ENCODE data around the gene GBP3. TPM values are rescaled to one million over a fixed set of nuclear protein-coding genes. Genes with fewer than 3 reads are reported as not detected.

Gene GBP3
- total and polyA plus RNA-seq, 2 of the 8 experiments (the other 6 are each of a cell fraction or from before 2014, with no cell fraction given), result not detected

GRCh38 chr1:88983791-88984559 is 38.7 kb downstream of the GBP3 start:
- Histone ChIP-seq H3K23ac (ENCODE audit: insufficient read length) (no peak overlapping the region), H3K14ac (ENCODE audit: insufficient read length) (no peak overlapping the region), H3K27ac (ENCODE audit: low read depth, low read length) (no peak overlapping the region), H2BK5ac (ENCODE audit: low read depth, low read length) (no peak overlapping the region), H4K5ac (ENCODE audit: insufficient read length, low read depth, low read length) (no peak overlapping the region), H3K27me3 (replicated peaks in 1 of 4; ENCODE audit: control insufficient read depth in 3 of 4, extremely low read depth in 1 of 4, insufficient read depth in 3 of 4, low read length in 3 of 4) (no peaks in the 10 kb centered on the region), H4K91ac (replicated peaks; ENCODE audit: insufficient read length, low read length) (no peak overlapping the region), H4K20me1 (replicated peaks in 1 of 2; ENCODE audit: control insufficient read depth in 1 of 2, insufficient read depth in 2 of 2, low read length in 2 of 2) (peaks cover 6 to 9% of the 10 kb centered on the region in 2 experiments), H3K9me3 (ENCODE audit: insufficient read depth in 2 of 2, low read depth in 1 of 2, low read length in 1 of 2) (no peaks in the 10 kb centered on the region), H3K36me3 (ENCODE audit: control insufficient read depth in 2 of 4, insufficient read depth in 4 of 4, low read length in 3 of 4) (peaks cover 0 to 35% (median 7%) of the 10 kb centered on the region in 4 experiments; a peak in 6 of 8 replicates), H3K56ac (replicated peaks; ENCODE audit: insufficient read length, low read depth, low read length) (no peak overlapping the region), H2AK5ac (ENCODE audit: low read depth, low read length) (no peak overlapping the region), H3K4me2 (ENCODE audit: insufficient read depth in 1 of 2, low read depth in 2 of 2, low read length in 2 of 2) (no peak overlapping the region), H3K79me2 (ENCODE audit: control insufficient read depth in 1 of 2, insufficient read depth in 2 of 2, low read length in 2 of 2) (peaks cover 0 to 88% of the 10 kb centered on the region in 2 experiments; a peak in 3 of 4 replicates), H2AFZ (ENCODE audit: low read length) (no peak overlapping the region), H2BK20ac (ENCODE audit: low read length) (no peak overlapping the region), H3K18ac (ENCODE audit: extremely low read depth, low read length) (no peak overlapping the region), H2BK15ac (ENCODE audit: low read length) (no peak overlapping the region), H3K79me1 (ENCODE audit: low read depth, low read length) (peaks cover 3% of the 10 kb centered on the region; the same call in 1 of the 2 replicates), H3K4ac (replicated peaks; ENCODE audit: insufficient read length, low read depth, low read length) (no peak overlapping the region), H2BK12ac (ENCODE audit: low read depth, low read length) (no peak overlapping the region), H3K4me3 (ENCODE audit: extremely low read depth in 1 of 4, insufficient read depth in 2 of 4, low read depth in 3 of 4, low read length in 4 of 4) (no peak overlapping the region), H2BK120ac (replicated peaks; ENCODE audit: low read depth, low read length) (no peak overlapping the region), H4K8ac (ENCODE audit: extremely low read depth, insufficient read depth, low read length) (no peak overlapping the region), H3K23me2 (ENCODE audit: low read depth, low read length) (no peaks in the 10 kb centered on the region), H3K9ac (replicated peaks in 1 of 4; ENCODE audit: extremely low read depth in 1 of 4, low read depth in 3 of 4, low read length in 3 of 4) (no peak overlapping the region), H3K4me1 (replicated peaks in 1 of 4; ENCODE audit: control insufficient read depth in 3 of 4, insufficient read depth in 4 of 4, low read length in 3 of 4) (peaks cover 0 to 3% (median 0%) of the 10 kb centered on the region in 4 experiments; a peak in 1 of 7 replicates)
- CTCF ChIA-PET (ENCODE audit: partially characterized antibody), result interaction anchor here (0.6 to 3.4 kb wide), 38 partner anchors 11 to 779 kb away, joined by 3 to 63 read pairs (median 4); no protein-coding TSS in a partner anchor
- FAIRE-seq (no peak), DNase-seq (ENCODE audit: low read depth in 1 of 2, low spot score in 2 of 2) (no peak)
- 89% methylated on average over 16 of the region's 17 CpGs; no CpG with 5 or more reads in 1 of the 2 experiments for WGBS, 2 experiments (ENCODE audit: extremely low coverage in 1 of 2, insufficient coverage in 1 of 2, insufficient read length in 1 of 2, insufficient replicate concordance in 2 of 2, low coverage in 1 of 2, low lambda C conversion rate in 2 of 2, missing lambda C conversion rate in 1 of 2)
- POLR2A ChIA-PET (ENCODE audit: partially characterized antibody), result interaction anchor here (0.6 to 1.0 kb wide), 3 partner anchors 9 to 1747 kb away, joined by 3 to 4 read pairs (median 3); no protein-coding TSS in a partner anchor
- TF ChIP-seq CREB1 (IDR thresholded peaks at IDR 0.05), result no peak
- peak; percentile 62; the same call in 1 of the 2 replicates for TF ChIP-seq CEBPB (IDR thresholded peaks at IDR 0.05; ENCODE audit: low read depth, low read length)
- no peak for TF ChIP-seq MAFK (IDR thresholded peaks at IDR 0.05; ENCODE audit: low read depth, low read length)
- TF ChIP-seq KDM5A (IDR thresholded peaks at IDR 0.05; ENCODE audit: low read length), result no peak
- TF ChIP-seq YY1 (IDR thresholded peaks at IDR 0.05; ENCODE audit: low read depth, low read length), result peak; percentile 24; the same call in 1 of the 2 replicates
- no peak for TF ChIP-seq SP2 (IDR thresholded peaks at IDR 0.05; ENCODE audit: low read length)
- no peak for TF ChIP-seq POLR2AphosphoS5 (IDR thresholded peaks at IDR 0.05; ENCODE audit: low read depth, low read length)
- TF ChIP-seq MAX (IDR thresholded peaks at IDR 0.05), result no peak
- peak; percentile 41 to 57 for TF ChIP-seq RAD21 (IDR thresholded peaks at IDR 0.05 in 1 of 2, conservative IDR thresholded peaks at IDR 0.05 in 1 of 2; ENCODE audit: low read depth in 2 of 2, low read length in 2 of 2)
- TF ChIP-seq E2F6 (IDR thresholded peaks at IDR 0.05), result no peak
- TF ChIP-seq TAF7 (optimal IDR thresholded peaks at IDR 0.05; ENCODE audit: borderline replicate concordance, low read depth, low read length), result no peak
- no peak for TF ChIP-seq SP1 (IDR thresholded peaks at IDR 0.05; ENCODE audit: low read depth, low read length)
